MG63 (cell line): ENCODE results near the gene CACNA2D3. TPM values are rescaled to one million over a fixed set of nuclear protein-coding genes. Genes with fewer than 3 reads are reported as not detected.
A peak's percentile ranks its signal among the peaks of the same experiment; 100 is the strongest.

ENCODE experiments used
- DNase-seq: peaks from one replicate; pipeline ENCODE4 v3.0.0-alpha.2; 2020
- H3K27me3 ChIP-seq: fragments of 250-450 bp; sonication (Bioruptor Pico); 2 replicates; pipeline ENCODE4 v1.5.1; 2020; ENCODE audit warnings: mild to moderate bottlenecking, moderate library complexity
- H3K36me3 ChIP-seq: fragments of 250-450 bp; sonication (Bioruptor Pico); 2 replicates; pipeline ENCODE4 v1.5.1; 2020; ENCODE audit warnings: mild to moderate bottlenecking, moderate library complexity
- H3K4me3 ChIP-seq: fragments of 250-450 bp; sonication (Bioruptor Pico); 2 replicates; pipeline ENCODE4 v1.5.1; 2020; ENCODE audit warnings: mild to moderate bottlenecking, moderate library complexity
- H3K9me3 ChIP-seq: fragments of 250-450 bp; sonication (Bioruptor Pico); 2 replicates; pipeline ENCODE4 v1.5.1; 2020; ENCODE audit warnings: mild to moderate bottlenecking, moderate library complexity
- total RNA-seq: library from RNA; depleted of rRNA; stranded (reverse); fragments of >200 nt; shearing (Covaris generic); gene quantifications from 2 replicates; pipeline ENCODE4 v1.2.3, GENCODE V29; 2014; ENCODE audit warnings: low replicate concordance

The CACNA2D3 gene
- total RNA-seq, 1 experiment from 2014 or later: 2.0 TPM

DNA sequence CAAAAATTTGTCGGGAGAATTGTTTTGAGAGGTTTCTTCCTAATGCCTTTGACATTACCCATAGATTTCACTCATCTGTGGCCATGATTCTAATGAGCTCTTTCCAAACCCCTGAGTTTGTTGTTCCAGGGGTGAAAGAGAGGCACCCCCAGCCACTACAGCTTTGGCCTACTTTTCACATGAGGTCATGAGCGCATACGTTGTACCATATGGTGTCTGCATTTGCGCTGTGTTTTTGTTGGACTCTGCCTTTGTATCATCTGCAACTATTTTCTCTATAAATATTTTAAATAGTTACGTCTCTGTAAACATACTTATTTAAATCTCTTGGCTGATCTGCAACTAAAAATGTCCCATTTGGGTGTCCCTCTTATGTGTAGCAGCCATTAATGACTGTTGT is 697.6 kb downstream of the CACNA2D3 start:
- Histone ChIP-seq H3K9me3 (no peaks in the 10 kb centered on the region), H3K4me3 (no peak overlapping the region), H3K27me3 (no peaks in the 10 kb centered on the region), H3K36me3 (no peaks in the 10 kb centered on the region)
- no peak for DNase-seq

GRCh38 chr3:54822206-54822605 is 699.9 kb downstream of the CACNA2D3 start:
- H3K4me3 ChIP-seq: no peak overlapping the region

GRCh38 chr3:54826251-54826691 is 703.9 kb downstream of the CACNA2D3 start:
- no peaks in the 10 kb centered on the region for H3K36me3 ChIP-seq
- no peak overlapping the region for H3K4me3 ChIP-seq
- DNase-seq: peak; percentile 9

More at GRCh38 chr3:54822206-54822605, 699.9 kb downstream of the CACNA2D3 start:
- H3K36me3 ChIP-seq: no peaks in the 10 kb centered on the region
- no peak for DNase-seq
- H3K9me3 ChIP-seq: no peaks in the 10 kb centered on the region
- H3K27me3 ChIP-seq: no peaks in the 10 kb centered on the region

DNA sequence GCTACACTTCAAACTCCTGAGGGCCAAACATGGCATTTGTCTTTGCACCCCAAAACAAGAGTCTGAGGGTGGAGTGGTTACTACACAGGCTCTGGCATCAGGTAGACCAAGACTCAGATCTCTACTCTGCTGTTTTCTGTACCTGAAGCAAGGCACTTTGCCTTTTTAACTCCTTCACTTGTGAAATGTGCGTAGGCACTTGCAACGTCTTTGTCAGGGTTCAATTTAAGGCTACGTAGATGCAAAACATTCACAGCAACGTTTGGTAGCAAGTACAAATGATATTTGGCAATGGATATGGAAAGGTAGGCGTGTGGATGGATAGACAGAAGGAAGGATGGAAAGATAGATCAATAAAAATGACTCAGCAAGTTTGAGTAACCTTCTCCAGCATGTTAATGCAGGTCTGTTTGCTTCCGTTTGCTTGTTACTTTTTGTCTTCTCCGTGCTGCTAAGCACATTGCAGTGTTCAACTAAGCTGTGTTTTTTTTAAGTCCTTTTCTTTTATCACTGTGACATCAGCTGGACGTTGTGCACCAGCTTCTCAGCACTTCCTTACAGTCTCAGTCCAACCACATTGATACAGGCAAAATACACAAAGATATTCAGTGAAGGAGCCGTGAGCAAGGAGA is 704.8 kb downstream of the CACNA2D3 start:
- Histone ChIP-seq H3K9me3 (no peaks in the 10 kb centered on the region), H3K27me3 (no peaks in the 10 kb centered on the region), H3K4me3 (no peak overlapping the region), H3K36me3 (no peaks in the 10 kb centered on the region)
- DNase-seq: no peak

More at GRCh38 chr3:54826251-54826691, 703.9 kb downstream of the CACNA2D3 start:
- no peaks in the 10 kb centered on the region for H3K9me3 ChIP-seq
- no peaks in the 10 kb centered on the region for H3K27me3 ChIP-seq

DNA sequence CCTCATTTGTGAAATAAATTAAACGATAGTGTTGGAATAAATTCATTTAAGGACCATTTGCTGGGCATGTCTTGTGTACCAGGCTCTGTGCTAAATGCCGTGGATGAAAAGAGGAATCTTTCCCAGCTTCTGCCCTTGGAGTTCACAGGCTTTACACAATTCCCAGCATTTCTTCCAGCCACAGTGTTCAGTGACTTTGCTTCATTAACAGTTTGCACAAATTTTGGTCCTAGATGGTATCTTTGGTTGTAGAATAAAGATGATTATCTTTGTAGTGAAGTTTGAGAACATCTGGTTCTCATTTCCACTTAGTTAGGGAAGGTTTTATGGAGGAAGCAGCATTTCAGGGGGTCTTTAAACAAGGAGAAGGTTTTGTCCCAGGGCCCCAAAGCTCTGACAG is 705.4 kb downstream of the CACNA2D3 start:
- Histone ChIP-seq H3K4me3 (no peak overlapping the region), H3K27me3 (no peaks in the 10 kb centered on the region), H3K9me3 (no peaks in the 10 kb centered on the region), H3K36me3 (no peaks in the 10 kb centered on the region)
- no peak for DNase-seq

DNA sequence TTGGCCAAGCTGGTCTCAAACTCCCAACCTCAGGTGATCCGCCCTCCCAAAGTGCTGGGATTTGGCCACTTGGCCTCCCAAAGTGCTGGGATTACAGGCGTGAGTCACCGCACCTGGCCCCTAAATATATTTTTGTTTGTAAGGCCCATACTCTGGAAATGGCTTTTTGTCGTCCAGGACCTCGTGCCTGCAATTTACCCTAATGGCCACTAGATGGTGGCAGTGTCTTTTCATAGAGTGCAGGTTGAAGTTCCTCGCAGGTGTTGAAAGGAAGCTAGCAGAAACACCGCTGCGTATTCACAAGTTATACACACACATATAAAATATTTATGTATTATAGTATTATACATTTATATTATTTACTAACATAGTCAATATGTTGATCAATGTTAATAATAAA is 708.3 kb downstream of the CACNA2D3 start:
- Histone ChIP-seq H3K4me3 (no peak overlapping the region), H3K36me3 (no peaks in the 10 kb centered on the region), H3K9me3 (no peaks in the 10 kb centered on the region), H3K27me3 (no peaks in the 10 kb centered on the region)
- DNase-seq: no peak

DNA sequence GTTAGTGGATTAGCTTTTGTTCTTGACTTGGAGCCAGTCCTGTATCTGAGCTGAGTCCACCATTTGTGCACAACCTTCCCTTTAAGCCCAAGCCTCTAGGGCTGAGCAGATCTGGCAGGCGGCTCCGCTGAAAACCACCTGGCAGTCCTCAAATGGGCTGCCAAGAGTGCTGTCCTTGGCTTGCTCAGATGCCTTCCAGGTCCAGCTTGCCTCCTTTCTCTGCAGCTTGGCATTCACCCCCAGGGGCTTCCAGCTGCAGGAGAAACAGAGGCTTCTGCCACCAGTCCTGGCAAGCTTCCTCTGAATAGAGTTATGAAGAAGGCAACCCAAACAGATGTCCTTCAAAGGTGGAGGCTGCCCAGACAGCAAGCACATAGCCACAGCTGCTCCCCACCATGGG is 708.8 kb downstream of the CACNA2D3 start:
- H3K36me3 ChIP-seq: no peaks in the 10 kb centered on the region
- no peaks in the 10 kb centered on the region for H3K27me3 ChIP-seq
- no peaks in the 10 kb centered on the region for H3K9me3 ChIP-seq
- DNase-seq: no peak
- no peak overlapping the region for H3K4me3 ChIP-seq

DNA sequence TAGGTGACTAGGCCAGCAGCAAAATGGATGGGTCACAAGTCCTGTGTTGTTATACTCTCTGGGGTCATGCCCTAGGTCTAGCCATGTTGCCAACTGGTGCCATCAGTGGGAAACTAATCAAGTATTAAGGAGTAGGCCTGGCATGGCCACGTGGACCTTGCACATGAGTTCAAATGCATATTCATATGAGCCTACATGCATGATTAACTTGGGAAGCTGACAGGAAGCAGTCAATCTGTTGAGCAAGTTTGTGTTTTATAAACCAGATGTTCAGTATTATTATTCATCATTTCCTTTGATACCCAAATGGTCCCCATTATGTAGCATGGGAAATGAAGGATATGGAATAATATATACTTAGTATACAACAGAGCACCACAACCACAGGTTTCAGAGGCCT is 710.5 kb downstream of the CACNA2D3 start:
- no peaks in the 10 kb centered on the region for H3K27me3 ChIP-seq
- no peaks in the 10 kb centered on the region for H3K9me3 ChIP-seq
- no peaks in the 10 kb centered on the region for H3K36me3 ChIP-seq
- H3K4me3 ChIP-seq: no peak overlapping the region
- DNase-seq: no peak

- Histone ChIP-seq H3K36me3 (no peaks in the 10 kb centered on the region), H3K4me3 (no peak overlapping the region)
These were observed 713.3 kb downstream of the CACNA2D3 start for GRCh38 chr3:54835701-54836100.

GRCh38 chr3:54836871-54837270 is 714.5 kb downstream of the CACNA2D3 start:
- Histone ChIP-seq H3K4me3 (no peak overlapping the region), H3K9me3 (no peaks in the 10 kb centered on the region), H3K27me3 (no peaks in the 10 kb centered on the region), H3K36me3 (no peaks in the 10 kb centered on the region)
- DNase-seq: no peak

More at GRCh38 chr3:54835701-54836100, 713.3 kb downstream of the CACNA2D3 start:
- H3K27me3 ChIP-seq: no peaks in the 10 kb centered on the region
- no peaks in the 10 kb centered on the region for H3K9me3 ChIP-seq
- DNase-seq: no peak

- DNase-seq: no peak
- H3K9me3 ChIP-seq: no peaks in the 10 kb centered on the region
These were observed 715.6 kb downstream of the CACNA2D3 start for GRCh38 chr3:54837964-54838363.

DNA sequence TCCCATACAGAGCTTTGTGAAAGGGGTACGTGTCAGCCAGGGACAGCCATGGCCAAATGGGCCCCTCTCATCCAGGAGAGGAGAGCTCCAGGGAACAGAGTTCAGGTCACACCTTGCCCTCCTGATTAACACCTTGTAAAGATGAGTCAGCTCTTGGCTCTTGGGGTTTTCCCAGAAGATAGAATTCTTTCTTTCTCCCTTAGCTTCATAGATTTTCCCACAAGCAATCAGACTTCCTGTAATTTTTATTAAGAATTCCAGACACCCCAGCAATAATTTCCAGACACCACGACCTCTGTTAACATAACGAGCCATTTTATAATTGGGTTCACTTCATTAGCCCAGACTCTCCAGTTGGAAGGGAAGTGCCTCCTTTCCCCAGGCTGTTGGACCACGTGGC is 719.1 kb downstream of the CACNA2D3 start:
- H3K4me3 ChIP-seq: no peak overlapping the region
- H3K27me3 ChIP-seq: no peaks in the 10 kb centered on the region
- no peak for DNase-seq
- H3K9me3 ChIP-seq: no peaks in the 10 kb centered on the region
- no peaks in the 10 kb centered on the region for H3K36me3 ChIP-seq

More at GRCh38 chr3:54837964-54838363, 715.6 kb downstream of the CACNA2D3 start:
- no peaks in the 10 kb centered on the region for H3K36me3 ChIP-seq
- no peaks in the 10 kb centered on the region for H3K27me3 ChIP-seq
- H3K4me3 ChIP-seq: no peak overlapping the region

DNA sequence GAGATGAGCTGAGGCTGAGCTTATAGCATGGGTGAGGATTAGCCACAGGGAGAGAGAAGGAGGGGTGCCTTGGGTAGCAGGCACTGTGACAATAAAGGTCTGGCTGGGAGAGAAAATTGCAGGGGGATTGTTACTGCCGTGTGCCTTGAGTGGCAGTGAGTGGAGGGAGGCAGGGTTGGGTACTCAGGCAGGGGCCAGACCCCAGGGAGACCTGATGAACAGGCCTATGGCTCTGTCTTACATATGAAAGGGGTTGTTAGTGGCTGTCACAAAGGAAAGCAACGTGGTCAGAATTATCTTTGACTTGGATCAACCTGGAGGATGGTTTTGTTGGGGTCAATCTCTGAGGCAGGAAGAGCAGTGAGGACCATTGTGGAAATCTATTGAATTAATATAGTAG is 721.0 kb downstream of the CACNA2D3 start:
- H3K4me3 ChIP-seq: no peak overlapping the region
- H3K9me3 ChIP-seq: no peaks in the 10 kb centered on the region
- no peak for DNase-seq
- H3K27me3 ChIP-seq: no peaks in the 10 kb centered on the region
- H3K36me3 ChIP-seq: no peaks in the 10 kb centered on the region

DNA sequence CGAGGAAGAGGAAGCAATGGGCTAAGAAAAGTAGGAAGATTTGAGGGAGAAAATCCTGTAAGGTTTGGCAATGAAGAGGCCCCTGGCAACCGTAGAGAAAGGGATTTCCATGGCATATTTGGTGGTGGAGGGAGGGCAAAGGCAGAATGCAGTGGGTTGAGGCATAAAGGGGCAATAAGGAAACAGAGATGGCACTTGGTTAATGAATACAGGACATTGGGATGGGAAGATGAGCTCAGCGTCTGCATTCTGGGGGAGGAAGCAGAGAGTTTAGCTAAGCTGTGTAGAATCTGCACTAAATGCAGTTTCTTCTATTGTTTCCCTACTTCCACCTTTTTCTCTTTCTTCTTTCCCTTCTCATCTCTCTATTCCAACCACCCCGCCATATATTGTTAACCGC is 721.9 kb downstream of the CACNA2D3 start:
- no peaks in the 10 kb centered on the region for H3K27me3 ChIP-seq
- H3K4me3 ChIP-seq: no peak overlapping the region
- DNase-seq: no peak
- no peaks in the 10 kb centered on the region for H3K36me3 ChIP-seq
- H3K9me3 ChIP-seq: no peaks in the 10 kb centered on the region

DNA sequence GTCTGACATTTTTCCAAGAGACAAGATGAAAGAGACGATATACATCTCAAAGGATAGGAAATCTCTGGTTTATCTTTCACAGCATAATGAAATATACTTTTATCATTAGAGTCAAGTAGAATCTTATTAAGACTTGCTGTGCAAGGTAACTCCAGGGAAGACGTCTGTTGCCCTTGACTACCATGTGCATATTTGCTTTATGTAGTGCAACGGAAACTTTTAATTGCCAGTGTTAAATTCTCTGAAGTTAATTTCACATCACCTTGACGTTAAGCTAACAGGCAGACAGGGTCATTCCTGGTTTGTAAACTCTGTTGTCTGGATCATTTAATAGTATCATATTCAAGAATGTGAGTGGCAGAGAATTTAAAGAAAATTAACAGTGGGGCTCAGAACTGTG is 722.7 kb downstream of the CACNA2D3 start:
- Histone ChIP-seq H3K36me3 (no peaks in the 10 kb centered on the region), H3K9me3 (no peaks in the 10 kb centered on the region), H3K4me3 (no peak overlapping the region), H3K27me3 (no peaks in the 10 kb centered on the region)
- no peak for DNase-seq

GRCh38 chr3:54845551-54845950 is 723.2 kb downstream of the CACNA2D3 start:
- Histone ChIP-seq H3K4me3 (no peak overlapping the region), H3K27me3 (no peaks in the 10 kb centered on the region), H3K9me3 (no peaks in the 10 kb centered on the region), H3K36me3 (no peaks in the 10 kb centered on the region)
- no peak for DNase-seq

DNA sequence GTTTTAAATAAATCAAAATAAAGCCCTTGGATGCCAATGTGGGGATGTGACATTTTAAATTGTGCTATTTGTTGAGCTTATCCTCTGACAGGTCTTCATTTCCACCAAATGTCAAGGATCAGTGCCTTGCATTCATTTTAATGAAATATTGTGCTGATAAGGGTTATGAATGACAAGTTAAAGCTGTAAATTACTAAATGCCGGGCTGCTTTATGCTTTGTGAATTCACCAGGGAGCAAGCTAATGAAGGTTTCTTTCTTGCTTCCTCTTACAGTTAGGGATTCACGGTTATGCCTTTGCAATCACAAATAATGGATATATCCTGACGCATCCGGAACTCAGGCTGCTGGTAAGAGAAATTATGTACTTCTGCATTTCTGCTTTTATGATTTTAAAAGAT is 723.8 kb downstream of the CACNA2D3 start:
- Histone ChIP-seq H3K27me3 (no peaks in the 10 kb centered on the region), H3K36me3 (no peaks in the 10 kb centered on the region), H3K4me3 (no peak overlapping the region), H3K9me3 (no peaks in the 10 kb centered on the region)
- no peak for DNase-seq

DNA sequence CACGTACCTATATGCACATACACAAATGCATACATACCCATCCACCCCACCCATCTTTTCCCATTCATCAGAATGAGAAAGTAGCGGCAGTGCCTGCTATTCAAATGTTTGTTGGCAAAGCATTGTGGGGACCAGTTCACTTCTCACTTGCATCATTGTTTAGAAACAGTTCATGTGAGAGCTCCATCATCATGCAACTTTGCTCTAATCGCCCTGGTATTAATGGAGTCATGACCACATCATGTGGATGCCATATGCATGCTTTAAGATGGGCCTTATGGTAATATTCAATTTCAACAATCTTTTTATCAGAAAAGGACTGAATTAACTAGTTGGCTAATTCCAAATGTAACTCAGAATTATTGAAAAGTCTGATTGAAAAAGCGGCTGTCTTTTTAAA is 725.0 kb downstream of the CACNA2D3 start:
- Histone ChIP-seq H3K9me3 (no peaks in the 10 kb centered on the region), H3K27me3 (no peaks in the 10 kb centered on the region), H3K4me3 (no peak overlapping the region), H3K36me3 (no peaks in the 10 kb centered on the region)
- no peak for DNase-seq
